ENCODE data around the gene ZNF765. TPM values are rescaled to one million over a fixed set of nuclear protein-coding genes. Genes with fewer than 3 reads are reported as not detected.
A peak's percentile ranks its signal among the peaks of the same experiment; 100 is the strongest.
"Not testable (repeated sequence)": the region's sequence is repeated elsewhere in the genome, so short reads cannot be mapped to it uniquely, and the experiment has no call there.

ZNF765 gene
- total and polyA plus RNA-seq, 2 experiments from 2014 or later, result 4.6 to 6.3 TPM

DNA sequence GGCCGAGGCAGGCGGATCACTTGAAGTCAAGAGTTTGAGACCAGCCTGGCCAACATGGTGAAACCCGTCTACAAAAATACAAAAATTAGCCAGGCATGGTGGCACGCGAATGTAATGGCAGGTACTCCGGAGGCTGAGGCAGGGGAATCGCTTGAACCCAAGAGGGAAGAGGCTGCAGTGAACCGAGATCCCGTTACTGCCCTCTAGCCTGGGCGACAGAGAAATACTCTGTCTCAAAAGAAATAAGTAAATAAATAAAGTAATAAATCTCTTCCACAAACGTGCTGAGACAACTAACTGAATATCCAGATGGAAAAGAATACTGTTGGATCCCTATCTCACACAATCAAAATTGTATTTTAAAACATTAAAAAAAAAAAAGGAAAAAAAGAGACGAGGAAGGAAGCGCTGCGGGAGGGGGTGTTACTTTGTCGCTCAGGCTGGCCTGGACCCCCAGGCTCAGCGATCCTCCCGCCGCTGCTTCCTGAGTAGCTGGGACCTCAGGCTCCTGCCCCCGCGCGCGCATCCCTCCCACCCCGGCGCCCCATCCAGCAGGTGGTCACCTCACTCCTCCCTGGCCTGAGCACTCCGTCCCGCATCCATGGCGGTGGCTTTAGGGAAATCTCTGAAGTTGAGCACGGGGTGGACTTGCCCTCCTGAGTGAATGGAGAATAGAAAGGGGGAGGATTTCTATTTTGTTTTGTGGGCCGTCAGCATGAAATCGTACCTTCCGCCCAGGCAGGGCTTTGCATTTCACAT is 72.0 kb downstream of the ZNF765 start:
- Histone ChIP-seq H3K79me2 (ENCODE audit: insufficient read depth) (no peaks in the 10 kb centered on the region), H3K27me3 (replicated peaks; ENCODE audit: insufficient read depth) (no peaks in the 10 kb centered on the region), H3K36me3 (ENCODE audit: low read depth) (no peaks in the 10 kb centered on the region), H3K9me2 (ENCODE audit: insufficient read depth) (no peaks in the 10 kb centered on the region), H3K27ac (no peak overlapping the region), H3F3A (ENCODE audit: insufficient read depth) (no peaks in the 10 kb centered on the region), H3K4me1 (ENCODE audit: insufficient read depth) (no peaks in the 10 kb centered on the region; the same call in 1 of the 2 replicates), H4K20me1 (ENCODE audit: insufficient read depth) (no peaks in the 10 kb centered on the region), H3K9me3 (ENCODE audit: low read depth) (no peaks in the 10 kb centered on the region), H3K9ac (peak overlapping the region; percentile 82; the same call in 1 of the 2 replicates), H2AFZ (peak overlapping the region; percentile 92), H3K4me3 (peak overlapping the region; percentile 80), H3K4me2 (ENCODE audit: unreplicated experiment) (peak overlapping the region; percentile 83)
- peak; percentile 18 for DNase-seq
- WGBS, 2 experiments (ENCODE audit: low coverage in 1 of 2, low lambda C conversion rate in 2 of 2, missing lambda C conversion rate in 2 of 2), result 7 to 8% methylated on average over 24 to 31 of the region's 31 CpGs
- TF ChIP-seq EZH2phosphoT487 (IDR thresholded peaks at IDR 0.05; ENCODE audit: insufficient read depth, low read depth) (no peak), EZH2 (IDR thresholded peaks at IDR 0.05; ENCODE audit: insufficient read depth, poor library complexity, severe bottlenecking) (no peak)
- in situ Hi-C loops (cut with MboI), result no loop called here

- H3K4me1 ChIP-seq (ENCODE audit: insufficient read depth), result no peaks in the 10 kb centered on the region; the same call in 1 of the 2 replicates
- H3K9me2 ChIP-seq (ENCODE audit: insufficient read depth), result no peaks in the 10 kb centered on the region
- H3K4me2 ChIP-seq (ENCODE audit: unreplicated experiment), result peak within 1 kb of the TSS; percentile 83
- WGBS, 2 experiments (ENCODE audit: low coverage in 1 of 2, low lambda C conversion rate in 2 of 2, missing lambda C conversion rate in 2 of 2), result 1% methylated on average over 37 to 53 of the region's 55 CpGs
- TF ChIP-seq EZH2 (IDR thresholded peaks at IDR 0.05; ENCODE audit: insufficient read depth, poor library complexity, severe bottlenecking), result no peak
- TF ChIP-seq EZH2phosphoT487 (IDR thresholded peaks at IDR 0.05; ENCODE audit: insufficient read depth, low read depth), result no peak
- no peaks in the 10 kb centered on the region for H4K20me1 ChIP-seq (ENCODE audit: insufficient read depth)
- in situ Hi-C loops (cut with MboI), result no loop called here
- peak within 1 kb of the TSS; percentile 8; the same call in 1 of the 2 replicates for H3K27ac ChIP-seq
- H2AFZ ChIP-seq, result peak within 1 kb of the TSS; percentile 92
- H3K36me3 ChIP-seq (ENCODE audit: low read depth), result no peaks in the 10 kb centered on the region
- peak within 1 kb of the TSS; percentile 80 for H3K4me3 ChIP-seq
- no peaks in the 10 kb centered on the region for H3K79me2 ChIP-seq (ENCODE audit: insufficient read depth)
- no peaks in the 10 kb centered on the region for H3K9me3 ChIP-seq (ENCODE audit: low read depth)
- no peaks in the 10 kb centered on the region for H3K27me3 ChIP-seq (replicated peaks; ENCODE audit: insufficient read depth)
- H3K9ac ChIP-seq, result peak within 1 kb of the TSS; percentile 82
- no peaks in the 10 kb centered on the region for H3F3A ChIP-seq (ENCODE audit: insufficient read depth)
- DNase-seq, result peak; percentile 94
Measured at GRCh38 chr19:53467485-53468262, 72.7 kb downstream of the ZNF765 start, which contains the start of gene ZNF813. ZNF813 (plus strand) TSS chr19:53467733; CDS start chr19:53483823, 16,090 bp downstream.

- H3K27ac ChIP-seq; H3K27me3 ChIP-seq (replicated peaks; ENCODE audit: insufficient read depth); in situ Hi-C loops (cut with MboI); DNase-seq; H4K20me1 ChIP-seq (ENCODE audit: insufficient read depth); H3K4me1 ChIP-seq (ENCODE audit: insufficient read depth); H3K79me2 ChIP-seq (ENCODE audit: insufficient read depth); H3F3A ChIP-seq (ENCODE audit: insufficient read depth); H3K9me2 ChIP-seq (ENCODE audit: insufficient read depth); H3K36me3 ChIP-seq (ENCODE audit: low read depth); H3K9me3 ChIP-seq (ENCODE audit: low read depth): not testable (repeated sequence)
- H3K9ac ChIP-seq, result 0 out of 2 replicates have a peak overlapping the region, but pooled peaks have one; percentile 82
- 35 to 48% methylated on average over 8 of the region's 8 CpGs for WGBS, 2 experiments (ENCODE audit: low coverage in 1 of 2, low lambda C conversion rate in 2 of 2, missing lambda C conversion rate in 2 of 2)
- peak overlapping the region; percentile 80 for H3K4me3 ChIP-seq
- H2AFZ ChIP-seq, result peak overlapping the region; percentile 92; the same call in 1 of the 2 replicates
- peak overlapping the region; percentile 64 for H3K4me2 ChIP-seq (ENCODE audit: unreplicated experiment)
Measured at GRCh38 chr19:53468628-53469027, 73.7 kb downstream of the ZNF765 start.

DNA sequence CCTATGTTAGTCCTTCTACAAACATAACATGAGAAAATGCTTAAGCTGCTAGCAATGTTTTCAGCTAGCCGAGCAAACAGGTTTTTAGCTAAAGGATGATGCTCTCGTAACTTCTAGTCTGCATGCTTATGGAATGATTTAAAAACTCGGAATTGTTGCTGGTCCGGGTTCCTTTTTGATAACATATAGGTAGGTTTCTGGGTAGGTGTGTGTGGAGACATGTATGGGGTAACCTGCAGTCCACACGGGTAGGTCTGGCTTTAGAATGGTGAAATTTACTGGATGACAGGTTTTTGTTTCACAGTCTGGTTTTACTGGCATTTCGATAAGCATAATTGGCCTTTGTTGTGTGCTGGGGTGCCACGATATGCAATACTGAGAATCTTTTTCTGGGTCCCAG is 77.0 kb downstream of the ZNF765 start:
- DNase-seq, result no peak
- no peak overlapping the region for H3K9ac ChIP-seq
- no peaks in the 10 kb centered on the region for H4K20me1 ChIP-seq (ENCODE audit: insufficient read depth)
- no peak overlapping the region for H2AFZ ChIP-seq
- TF ChIP-seq EZH2 (IDR thresholded peaks at IDR 0.05; ENCODE audit: insufficient read depth, poor library complexity, severe bottlenecking), result no peak
- no peak for TF ChIP-seq EZH2phosphoT487 (IDR thresholded peaks at IDR 0.05; ENCODE audit: insufficient read depth, low read depth)
- H3K4me2 ChIP-seq (ENCODE audit: unreplicated experiment), result no peak overlapping the region
- H3K9me3 ChIP-seq (ENCODE audit: low read depth), result no peaks in the 10 kb centered on the region
- no peak overlapping the region for H3K27ac ChIP-seq
- no peaks in the 10 kb centered on the region for H3F3A ChIP-seq (ENCODE audit: insufficient read depth)
- no peaks in the 10 kb centered on the region for H3K36me3 ChIP-seq (ENCODE audit: low read depth)
- 92 to 93% methylated on average over 7 of the region's 7 CpGs for WGBS, 2 experiments (ENCODE audit: low coverage in 1 of 2, low lambda C conversion rate in 2 of 2, missing lambda C conversion rate in 2 of 2)
- no peaks in the 10 kb centered on the region for H3K4me1 ChIP-seq (ENCODE audit: insufficient read depth)
- H3K27me3 ChIP-seq (replicated peaks; ENCODE audit: insufficient read depth), result no peaks in the 10 kb centered on the region
- H3K79me2 ChIP-seq (ENCODE audit: insufficient read depth), result no peaks in the 10 kb centered on the region
- H3K4me3 ChIP-seq, result no peak overlapping the region
- in situ Hi-C loops (cut with MboI), result no loop called here
- no peaks in the 10 kb centered on the region for H3K9me2 ChIP-seq (ENCODE audit: insufficient read depth)

- H4K20me1 ChIP-seq (ENCODE audit: insufficient read depth); H2AFZ ChIP-seq; H3K27ac ChIP-seq; H3F3A ChIP-seq (ENCODE audit: insufficient read depth); H3K79me2 ChIP-seq (ENCODE audit: insufficient read depth); H3K9ac ChIP-seq; H3K4me3 ChIP-seq; H3K4me2 ChIP-seq (ENCODE audit: unreplicated experiment); H3K9me2 ChIP-seq (ENCODE audit: insufficient read depth); in situ Hi-C loops (cut with MboI); H3K4me1 ChIP-seq (ENCODE audit: insufficient read depth); H3K27me3 ChIP-seq (replicated peaks; ENCODE audit: insufficient read depth); H3K36me3 ChIP-seq (ENCODE audit: low read depth); H3K9me3 ChIP-seq (ENCODE audit: low read depth): not testable (repeated sequence)
- WGBS, 2 experiments (ENCODE audit: low coverage in 1 of 2, low lambda C conversion rate in 2 of 2, missing lambda C conversion rate in 2 of 2), result 9 to 17% methylated on average over 1 of the region's 1 CpG
- DNase-seq, result peak; percentile 6
Measured at GRCh38 chr19:53474832-53475231, 79.9 kb downstream of the ZNF765 start.

GRCh38 chr19:53475470-53475869 is 80.5 kb downstream of the ZNF765 start:
- WGBS, 2 experiments (ENCODE audit: low coverage in 1 of 2, low lambda C conversion rate in 2 of 2, missing lambda C conversion rate in 2 of 2), result 84 to 86% methylated on average over 6 of the region's 6 CpGs
- H3K4me1 ChIP-seq (ENCODE audit: insufficient read depth); H3K27me3 ChIP-seq (replicated peaks; ENCODE audit: insufficient read depth); in situ Hi-C loops (cut with MboI); H3K9me2 ChIP-seq (ENCODE audit: insufficient read depth); H3F3A ChIP-seq (ENCODE audit: insufficient read depth); H3K4me3 ChIP-seq; H3K9me3 ChIP-seq (ENCODE audit: low read depth); H3K4me2 ChIP-seq (ENCODE audit: unreplicated experiment); H4K20me1 ChIP-seq (ENCODE audit: insufficient read depth); H3K36me3 ChIP-seq (ENCODE audit: low read depth); H3K27ac ChIP-seq; DNase-seq; H3K79me2 ChIP-seq (ENCODE audit: insufficient read depth); H2AFZ ChIP-seq; H3K9ac ChIP-seq: not testable (repeated sequence)

Measured in GM23248 (cell line).